ENCODE measurements around the gene CHD5.

CHD5 gene

DNA sequence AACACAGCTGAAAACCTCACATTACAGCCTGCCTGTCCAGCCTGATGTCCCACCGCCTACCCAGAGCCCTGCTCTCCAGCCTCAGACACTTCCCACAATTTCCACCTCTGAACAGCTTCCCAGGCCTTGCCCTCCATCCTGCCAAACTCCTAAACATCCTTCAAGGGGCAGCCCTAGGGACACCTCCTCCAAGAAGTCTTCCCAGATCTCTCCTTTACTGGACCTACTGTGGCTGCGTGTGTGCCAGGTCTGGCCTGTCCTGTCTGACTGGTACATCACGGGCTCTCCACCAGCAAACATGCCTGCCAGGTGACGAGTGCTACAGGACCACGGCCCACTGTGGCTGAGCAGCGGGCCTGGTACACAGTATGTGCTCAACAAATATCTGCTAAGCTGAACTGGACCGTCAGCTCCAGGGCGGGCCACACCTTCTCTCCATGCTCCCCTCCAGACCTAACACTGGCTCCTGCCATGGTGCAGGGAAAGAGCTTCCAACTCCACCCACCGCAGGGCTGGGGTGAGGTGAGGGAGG, 28.8 kb downstream of the CHD5 start:
- DNase-seq, result no peak

GRCh38 chr1:6150006-6150938, 29.8 kb downstream of the CHD5 start:
- DNase-seq, result no peak

DNA sequence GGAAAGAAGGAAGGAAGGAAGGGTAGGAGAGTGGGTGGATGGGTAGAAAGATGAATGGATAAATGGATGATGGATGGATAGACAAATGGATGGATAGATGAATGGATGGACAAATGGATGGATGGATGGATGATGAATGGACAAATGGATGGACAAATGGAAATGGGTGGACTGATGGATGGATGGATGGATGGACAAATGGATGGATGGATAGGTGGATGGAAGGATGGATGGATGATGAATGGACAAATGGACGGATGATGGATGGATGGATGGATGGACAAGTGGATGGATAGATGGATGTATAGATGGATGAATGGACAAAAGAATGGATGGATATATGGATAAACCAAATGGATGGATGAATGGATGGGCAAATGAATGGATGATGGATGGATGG, 30.5 kb downstream of the CHD5 start:
- DNase-seq, result no peak

DNA sequence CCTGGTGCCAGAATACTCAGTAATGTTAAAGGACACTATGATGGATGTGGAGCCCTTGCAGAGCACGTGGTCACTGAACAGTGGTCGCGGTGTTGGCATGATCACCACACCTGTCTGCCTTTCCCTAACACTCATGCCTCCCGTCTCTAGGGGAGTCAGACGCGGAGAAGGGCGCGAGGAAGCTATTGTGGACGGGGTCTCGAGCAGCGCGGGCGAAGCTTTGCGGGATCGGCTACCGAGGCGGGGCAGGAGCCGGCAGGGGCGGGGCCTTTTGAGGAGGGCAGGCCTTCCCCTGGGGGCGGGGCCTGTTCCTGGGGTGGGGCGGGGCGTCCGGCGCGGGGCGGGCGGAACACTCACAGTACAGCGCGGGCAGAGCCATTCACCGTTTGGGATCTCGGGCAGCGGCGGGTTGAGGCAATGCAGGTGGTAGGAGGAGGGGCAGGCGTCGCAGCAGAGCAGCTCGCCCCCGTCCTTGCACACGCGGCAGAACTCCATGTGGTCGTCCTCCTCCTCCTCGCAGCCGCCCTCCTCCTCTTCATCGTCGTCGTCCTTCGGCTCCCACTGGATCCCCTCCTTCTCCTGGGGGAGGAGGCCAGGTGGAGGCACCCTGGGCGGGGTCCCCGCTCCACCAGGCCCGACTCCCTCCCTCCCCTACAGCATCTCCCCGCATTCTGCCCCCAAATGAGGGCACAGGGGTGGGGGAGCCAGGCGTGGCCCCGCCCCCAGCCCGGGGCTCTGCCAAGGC, 31.5 kb downstream of the CHD5 start:
- DNase-seq, result peak; percentile 69

DNA sequence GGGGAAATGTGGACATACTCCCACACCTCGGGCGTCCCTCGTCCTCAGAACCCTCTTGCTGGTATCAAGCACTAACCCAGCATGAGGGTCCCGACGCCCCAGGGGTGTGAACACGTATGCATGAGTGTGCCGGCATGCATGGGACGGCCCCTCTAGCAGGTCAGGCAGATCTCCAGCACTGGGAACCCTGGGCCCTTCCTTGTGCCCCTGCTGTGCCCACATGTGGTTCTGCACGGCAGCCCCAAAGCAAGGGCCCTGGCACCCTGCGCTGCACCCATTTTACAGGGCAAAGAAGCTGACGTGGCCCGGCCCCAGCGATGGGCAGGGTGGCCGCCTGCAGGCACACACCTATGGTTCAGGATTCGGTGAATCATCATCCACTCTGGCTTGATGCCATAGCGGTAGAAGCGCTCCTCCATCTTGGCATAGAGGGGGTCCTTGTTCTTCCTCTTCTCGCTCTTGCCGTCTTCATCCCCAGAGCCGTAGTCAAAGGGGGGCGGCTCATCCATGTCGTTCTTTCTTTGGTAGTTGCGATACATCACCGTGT, 34.2 kb downstream of the CHD5 start:
- no peak for DNase-seq

DNA sequence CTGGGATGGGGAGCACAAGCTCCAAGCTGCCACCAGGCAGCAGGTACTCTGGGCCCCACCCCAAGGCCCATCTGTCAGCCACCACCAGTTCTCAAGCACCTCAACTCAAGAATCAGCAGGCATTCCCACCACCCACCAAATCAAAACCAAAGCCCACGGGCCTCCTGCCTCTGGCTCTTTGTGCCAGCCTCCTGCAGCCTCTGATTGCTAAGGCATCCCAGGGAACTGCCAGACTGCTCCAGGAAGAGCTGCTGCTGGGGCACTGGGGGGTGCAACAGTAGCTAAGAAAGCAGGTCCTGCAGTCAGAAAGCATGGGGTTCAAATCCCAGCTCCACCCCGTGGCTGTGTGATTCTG, 34.7 kb downstream of the CHD5 start:
- DNase-seq, result no peak

GRCh38 chr1:6144647-6145395, 35.3 kb downstream of the CHD5 start:
- no peak for DNase-seq

DNA sequence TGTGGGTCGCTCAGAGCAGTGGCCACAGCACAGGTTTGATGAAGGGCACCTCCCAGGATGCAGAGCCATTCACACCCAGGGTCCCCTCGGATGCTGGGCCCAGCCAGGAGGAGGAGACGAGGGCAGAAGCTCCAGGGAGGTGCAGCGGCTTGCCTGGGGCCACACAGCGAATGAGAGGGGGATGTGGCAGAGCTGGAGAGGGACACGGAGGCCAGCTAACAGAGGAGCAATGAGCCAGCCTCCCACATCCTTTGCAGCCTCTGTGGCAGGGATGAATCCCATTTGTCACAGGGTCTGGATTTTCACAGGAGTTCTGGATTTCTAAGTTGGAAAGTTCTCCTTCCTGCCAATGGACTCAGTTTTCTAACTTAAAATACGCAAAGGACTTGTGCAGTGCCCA, 35.9 kb downstream of the CHD5 start:
- no peak for DNase-seq

DNA sequence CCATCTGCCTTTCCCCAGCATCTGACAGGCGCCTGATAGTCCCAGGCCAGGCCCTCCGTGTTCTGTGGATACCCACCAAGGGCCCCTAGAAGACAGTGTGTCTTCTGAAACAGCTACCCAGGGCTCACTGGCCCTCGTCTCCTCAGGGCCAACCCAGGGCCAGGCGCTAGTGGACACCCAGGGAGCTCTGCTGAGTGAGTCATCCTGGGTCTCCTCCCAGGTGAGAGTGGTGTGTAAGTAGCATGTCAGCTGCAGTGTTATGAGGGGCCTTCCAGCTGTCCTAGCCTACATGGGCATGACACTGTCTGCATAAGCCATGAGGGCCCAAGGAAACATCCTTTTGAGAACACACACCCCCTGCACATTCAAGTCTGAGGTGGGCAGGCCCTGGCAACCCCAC, 36.7 kb downstream of the CHD5 start:
- no peak for DNase-seq

DNA sequence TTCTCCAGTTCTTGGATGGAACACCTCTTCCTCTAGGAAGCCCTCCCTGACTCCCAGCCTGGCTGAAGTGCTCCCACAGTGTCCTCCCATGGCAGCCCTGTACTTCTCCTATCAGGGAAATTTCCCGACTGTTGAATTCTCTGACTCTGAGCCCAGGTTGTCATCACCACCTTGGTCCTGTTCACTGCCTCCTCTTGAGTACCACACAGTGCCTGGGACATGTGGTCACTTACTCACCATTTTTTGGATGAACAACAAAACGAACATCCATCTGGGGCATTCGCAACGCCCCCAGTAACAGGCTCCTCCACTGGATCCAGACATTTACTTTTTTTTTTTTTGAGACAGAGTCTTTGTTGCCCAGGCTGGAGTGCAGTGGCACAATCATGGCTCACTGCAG, 37.4 kb downstream of the CHD5 start:
- DNase-seq, result no peak

DNA sequence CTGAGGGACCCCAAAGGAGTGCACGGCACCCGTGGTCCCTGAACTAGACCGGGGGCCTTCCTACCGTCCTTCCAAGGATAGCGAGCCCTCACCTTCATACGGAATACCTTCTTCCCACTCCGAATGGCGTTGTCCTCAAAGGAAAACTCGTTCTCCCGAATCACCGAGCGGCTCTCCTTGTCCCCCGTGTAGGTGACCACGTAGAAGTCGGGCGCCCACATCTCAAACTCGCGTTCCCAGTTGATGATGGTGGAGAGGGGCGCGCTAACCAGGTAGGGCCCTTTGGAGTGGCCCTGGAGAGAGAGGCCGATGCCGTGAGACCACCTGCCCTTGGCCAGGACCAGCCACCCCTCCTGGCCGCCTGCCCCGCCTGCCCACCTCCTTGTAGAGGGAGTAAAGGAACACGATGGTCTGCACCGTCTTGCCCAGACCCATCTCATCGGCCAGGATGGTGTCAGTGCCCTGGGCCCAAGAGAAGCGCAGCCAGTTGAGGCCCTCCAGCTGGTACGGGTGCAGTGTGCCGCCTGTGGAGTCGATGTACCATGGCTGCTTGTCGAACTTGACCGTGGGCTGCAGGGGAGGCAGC, 38.0 kb downstream of the CHD5 start:
- DNase-seq, result no peak

DNA sequence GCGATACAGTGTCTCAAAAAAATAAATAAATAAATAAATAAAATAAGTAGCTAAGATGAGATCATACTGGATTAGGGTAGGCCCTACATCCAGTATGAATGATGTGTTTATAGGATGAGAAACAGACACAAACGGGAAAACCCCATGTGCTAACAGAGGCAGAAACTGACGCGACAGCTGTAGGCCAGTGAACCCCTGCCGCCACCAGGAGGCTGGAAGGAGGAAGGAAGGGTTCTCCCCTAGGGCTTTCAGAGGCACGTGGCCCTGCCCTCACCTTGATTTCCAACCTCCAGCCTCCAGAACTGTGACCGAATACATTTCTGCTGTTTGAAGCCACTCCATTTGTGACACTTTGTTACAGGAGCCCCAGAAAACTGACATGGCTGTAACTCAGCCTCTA, 38.5 kb downstream of the CHD5 start:
- DNase-seq, result no peak

DNA sequence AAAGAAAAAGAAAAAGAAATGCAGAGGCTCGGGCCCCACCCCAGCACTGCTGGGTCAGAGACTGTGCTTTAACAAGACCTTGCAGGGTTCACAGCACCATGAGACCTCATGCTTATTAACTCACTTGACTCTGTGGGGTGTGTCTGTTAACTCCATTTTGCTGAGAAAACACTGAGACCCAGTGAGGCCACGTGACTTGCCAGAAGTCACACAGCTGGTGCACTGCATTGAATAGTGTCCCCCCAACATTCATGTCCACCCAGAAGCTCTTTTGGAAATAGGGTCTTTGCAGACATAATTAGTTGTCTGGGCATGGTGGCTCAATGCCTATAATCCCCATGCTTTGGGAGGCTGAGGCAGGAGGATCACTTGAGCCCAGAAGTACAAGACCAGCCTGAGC, 39.7 kb downstream of the CHD5 start:
- no peak for DNase-seq

DNA sequence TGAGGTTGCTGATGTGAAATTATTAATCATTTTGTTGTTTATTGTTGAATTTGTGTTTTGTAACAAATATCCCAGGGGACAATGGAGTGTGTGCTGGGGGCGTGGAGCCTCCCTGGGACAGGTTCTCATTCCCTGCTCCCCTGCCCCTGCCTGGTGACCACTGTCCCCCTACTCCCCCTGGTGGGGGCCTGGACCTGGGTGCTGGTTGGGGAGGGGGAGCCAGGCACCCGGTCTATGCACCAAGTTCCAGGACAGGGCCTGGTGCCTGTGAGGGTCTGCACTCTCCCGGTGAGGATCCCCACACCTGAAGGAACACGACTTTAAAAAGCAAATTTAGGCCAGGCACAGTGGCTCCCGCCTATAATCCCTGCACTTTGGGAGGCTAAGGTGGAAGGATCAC, 42.4 kb downstream of the CHD5 start:
- no peak for DNase-seq

DNA sequence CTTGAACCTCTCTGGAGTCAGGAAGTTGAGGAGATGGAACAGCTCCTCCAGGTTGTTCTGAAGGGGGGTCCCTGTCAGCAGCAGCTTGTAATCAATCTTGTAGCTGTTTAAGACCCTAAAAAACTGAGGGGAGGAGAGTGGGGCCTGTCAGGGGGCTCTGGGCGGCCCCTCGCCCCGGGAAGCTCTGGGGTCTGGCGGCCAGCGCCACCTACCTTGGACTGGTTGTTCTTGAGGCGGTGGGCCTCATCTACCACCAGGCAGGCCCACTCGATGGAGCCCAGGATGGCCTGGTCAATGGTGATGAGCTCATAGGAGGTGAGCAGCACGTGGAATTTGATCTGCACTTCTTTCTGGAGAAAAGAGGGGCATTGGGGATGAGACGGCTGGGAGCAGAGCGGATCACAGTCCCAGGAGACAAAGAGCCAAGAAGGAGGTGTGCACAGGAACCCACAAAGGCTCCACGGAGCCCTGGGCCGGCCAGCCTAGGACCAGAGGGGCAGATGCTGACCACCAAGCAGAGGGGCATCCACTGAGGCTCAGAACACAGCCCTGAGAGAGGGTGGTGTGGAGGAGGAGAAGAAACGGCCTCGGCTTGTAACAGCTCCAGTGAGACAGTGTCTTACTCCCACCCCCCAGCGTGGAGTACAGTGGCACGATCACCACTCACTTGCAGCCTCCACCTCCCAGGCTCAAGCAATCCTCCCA, 43.5 kb downstream of the CHD5 start:
- DNase-seq, result no peak

DNA sequence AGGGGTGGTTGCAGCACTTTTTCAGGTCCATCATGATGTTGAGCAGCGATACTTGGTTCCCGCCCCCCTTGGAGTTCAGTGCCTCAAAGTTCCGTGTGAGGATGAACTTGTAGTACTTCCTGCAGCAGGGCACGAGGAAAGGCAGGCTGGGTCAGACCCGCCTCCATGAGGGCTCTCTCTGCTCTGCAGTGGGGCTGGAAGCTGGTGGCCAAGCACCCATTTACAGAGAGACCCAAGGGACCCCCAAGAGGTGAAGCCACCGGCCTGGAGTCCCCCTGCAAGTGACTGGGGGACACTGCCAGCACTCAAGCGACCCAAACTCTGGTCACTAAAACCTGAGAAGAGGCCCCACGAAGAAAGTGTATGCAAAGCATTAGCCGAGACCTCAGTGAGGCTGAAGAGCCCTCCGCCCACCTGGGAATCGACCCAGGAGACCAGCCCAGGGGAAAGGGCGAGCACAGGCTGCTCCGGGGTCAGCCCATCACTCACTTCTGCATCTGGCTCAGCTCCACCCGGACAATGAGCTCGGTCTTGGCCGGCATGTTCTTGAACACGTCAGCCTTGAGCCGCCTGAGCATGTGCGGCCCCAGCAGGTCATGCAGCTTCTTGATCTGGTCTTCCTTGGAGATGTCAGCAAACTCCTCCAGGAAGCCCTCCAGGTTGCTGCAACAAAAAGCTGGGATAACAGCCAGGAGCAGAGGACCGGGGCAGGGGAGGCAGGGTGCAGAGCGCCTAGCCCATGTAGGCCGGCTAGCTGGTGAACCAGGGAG, 45.2 kb downstream of the CHD5 start:
- no peak for DNase-seq

DNA sequence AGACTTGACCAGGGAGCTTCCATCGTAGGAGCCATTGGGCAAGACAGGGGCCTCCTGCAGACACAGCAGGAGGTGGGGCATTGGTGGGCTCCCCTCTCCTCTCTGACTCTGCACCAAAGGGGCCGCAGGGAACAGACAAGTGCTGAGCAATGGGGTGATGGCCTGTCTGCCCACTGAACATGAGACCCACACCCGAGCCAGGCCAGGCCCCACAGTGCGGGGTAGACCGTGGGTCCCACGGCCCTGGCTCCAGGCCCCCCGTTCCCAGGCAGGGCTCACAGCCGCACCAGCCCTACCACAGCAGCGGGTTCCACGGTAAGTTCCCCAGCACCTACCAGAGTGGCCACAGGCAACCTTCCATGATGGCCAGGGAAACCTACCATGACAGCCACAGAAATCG, 45.9 kb downstream of the CHD5 start:
- DNase-seq, result no peak

- DNase-seq, result no peak
Observed at GRCh38 chr1:6133146-6133895, 46.8 kb downstream of the CHD5 start.

DNA sequence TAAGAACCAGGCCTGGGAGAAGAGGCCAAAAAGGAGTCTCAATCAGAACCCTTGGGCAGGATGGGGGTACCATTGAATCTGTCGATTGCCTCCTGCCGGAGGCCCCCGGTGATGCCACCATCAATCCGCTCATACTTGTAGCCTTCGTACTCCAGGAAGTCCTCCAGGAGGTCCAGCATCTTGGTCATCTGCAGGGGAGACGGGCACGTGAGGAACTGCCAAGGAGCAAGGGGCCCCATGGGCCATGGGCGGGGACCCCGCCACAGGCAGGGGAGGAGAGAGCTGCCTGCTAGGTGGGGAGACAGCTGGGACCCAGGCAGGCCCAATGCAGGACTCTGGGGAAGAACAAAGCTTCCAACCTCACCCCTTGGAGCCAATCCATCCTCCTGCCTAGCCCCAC, 48.6 kb downstream of the CHD5 start:
- DNase-seq, result no peak

GRCh38 chr1:6130596-6130995, 49.5 kb downstream of the CHD5 start:
- DNase-seq, result no peak
